HepG2 (cell line): ENCODE results near the gene RASA1. TPM values are rescaled to one million over a fixed set of nuclear protein-coding genes. Genes with fewer than 3 reads are reported as not detected.

Experiments
- ATAD3A ChIP-seq: sonication (generic); formaldehyde crosslinking; IDR thresholded peaks from 2 replicates; pipeline ENCODE4 v1.4.0; 2020; ENCODE audit warnings: missing genetic modification reagents
- ATF4 ChIP-seq, 2 experiments: fragments of 450-650 bp in 1 of 2; sonication (generic) in 1 of 2; formaldehyde crosslinking; IDR thresholded peaks; 2 replicates each; pipeline versions ENCODE4 v1.5.0 to v1.8.0; 2020 to 2022; ENCODE audit warnings: mild to moderate bottlenecking in 1 of 2, missing genetic modification reagents in 1 of 2
- CAMTA2 ChIP-seq: sonication (generic); formaldehyde crosslinking; IDR thresholded peaks from 2 replicates; pipeline ENCODE4 v1.4.0; 2020; ENCODE audit warnings: mild to moderate bottlenecking, missing genetic modification reagents, borderline replicate concordance
- CCAR2 ChIP-seq: fragments of 200-400 bp; formaldehyde crosslinking; optimal IDR thresholded peaks from 2 replicates; pipeline ENCODE3; 2018; ENCODE audit warnings: low read depth, mild to moderate bottlenecking, low read length, moderate library complexity
- GRHL1 ChIP-seq: sonication (generic); formaldehyde crosslinking; conservative IDR thresholded peaks from 2 replicates; pipeline ENCODE4 v1.8.0; 2022; ENCODE audit warnings: missing genetic modification reagents
- GTF3A ChIP-seq: sonication (generic); formaldehyde crosslinking; conservative IDR thresholded peaks from 2 replicates; pipeline ENCODE4 v1.4.0; 2020; ENCODE audit warnings: mild to moderate bottlenecking, missing genetic modification reagents
- HNF1A ChIP-seq, 2 experiments: sonication (generic) in 1 of 2; formaldehyde crosslinking in 1 of 2; IDR thresholded peaks; 2 replicates each; pipeline versions ENCODE4 v1.4.0 to v1.6.1; 2016 to 2020; ENCODE audit warnings: borderline replicate concordance in 1 of 2, low read depth in 1 of 2, mild to moderate bottlenecking in 1 of 2, missing genetic modification reagents in 1 of 2
- HOXA9 ChIP-seq: sonication (generic); formaldehyde crosslinking; IDR thresholded peaks from 2 replicates; pipeline ENCODE4 v1.8.1; 2022; ENCODE audit warnings: missing genetic modification reagents, mild to moderate bottlenecking, moderate library complexity, borderline replicate concordance
- NFE2L1 ChIP-seq: sonication (generic); formaldehyde crosslinking; IDR thresholded peaks from 2 replicates; pipeline ENCODE4 v1.4.0; 2020; ENCODE audit warnings: missing genetic modification reagents, mild to moderate bottlenecking, borderline replicate concordance
- NFKBIZ ChIP-seq: IDR thresholded peaks from 2 replicates; pipeline ENCODE4 v1.6.1; 2018; ENCODE audit warnings: missing genetic modification reagents, missing compliant biosample characterization
- PAWR ChIP-seq: sonication (generic); formaldehyde crosslinking; IDR thresholded peaks from 2 replicates; pipeline ENCODE4 v1.4.0; 2020; ENCODE audit warnings: missing genetic modification reagents, mild to moderate bottlenecking, borderline replicate concordance
- PITX1 ChIP-seq: sonication (generic); formaldehyde crosslinking; IDR thresholded peaks from 2 replicates; pipeline ENCODE4 v1.5.1; 2020; ENCODE audit warnings: mild to moderate bottlenecking, missing genetic modification reagents
- PPARG ChIP-seq: conservative IDR thresholded peaks from 2 replicates; pipeline ENCODE4 v1.6.1; 2016; ENCODE audit warnings: missing biosample characterization, missing genetic modification reagents
- REL ChIP-seq: sonication (generic); formaldehyde crosslinking; conservative IDR thresholded peaks from 2 replicates; pipeline ENCODE4 v1.8.0; 2022; ENCODE audit warnings: mild to moderate bottlenecking, missing genetic modification reagents, moderate library complexity
- RFX1 ChIP-seq: fragments of 450-650 bp; IDR thresholded peaks from 2 replicates; pipeline ENCODE4 v1.6.1; 2017
- ZBTB37 ChIP-seq: sonication (generic); formaldehyde crosslinking; IDR thresholded peaks from 2 replicates; pipeline ENCODE4 v1.4.0; 2020; ENCODE audit warnings: mild to moderate bottlenecking, missing genetic modification reagents
- ZNF510 ChIP-seq: sonication (generic); formaldehyde crosslinking; IDR thresholded peaks from 2 replicates; pipeline ENCODE4 v1.4.0; 2020; ENCODE audit warnings: low read depth, mild to moderate bottlenecking, missing genetic modification reagents
- ZNF556 ChIP-seq: sonication (generic); formaldehyde crosslinking; IDR thresholded peaks from 2 replicates; pipeline ENCODE4 v1.4.0; 2020; ENCODE audit warnings: mild to moderate bottlenecking, missing genetic modification reagents, borderline replicate concordance
- ZSCAN20 ChIP-seq: sonication (generic); formaldehyde crosslinking; IDR thresholded peaks from 2 replicates; pipeline ENCODE4 v1.4.0; 2020; ENCODE audit warnings: missing genetic modification reagents, mild to moderate bottlenecking, borderline replicate concordance
- polyA plus RNA-seq, 8 experiments: library from polyadenylated mRNA; depleted of rRNA in 3 of 8; stranded (reverse) in 7 of 8; unstranded in 1 of 8; fragments of >200 nt; fragmentation: Illumina TruSeq in 4 of 8; extraction: Trizol in 4 of 8; gene quantifications; 2 replicates each; pipeline versions ENCODE4 v1.2.1 to v1.2.3, GENCODE V29; 2011 to 2016; ENCODE audit warnings: low read depth in 4 of 8, missing spikeins in 1 of 8, mixed read lengths in 1 of 8; ENCODE audit not compliant: insufficient read depth in 1 of 8
- total RNA-seq, 5 experiments: library from RNA; depleted of rRNA; stranded (reverse); fragments of >200 nt; fragmentation: Illumina TruSeq; extraction: Trizol; gene quantifications; 2 replicates each; pipeline ENCODE4 v1.2.3, GENCODE V29; 2016; ENCODE audit warnings: low read depth in 1 of 5

The RASA1 gene
- total and polyA plus RNA-seq, 2 of the 13 experiments (the other 11 are each of a cell fraction or from before 2014, with no cell fraction given): 19.5 to 20.5 TPM

GRCh38 chr5:87267574-87268125 lies at the start of gene RASA1 (continued):
- TF ChIP-seq GTF3A (CRISPR knock-in tag) (no peak), ATAD3A (no peak), RFX1 (no peak), CCAR2 (no peak), NFE2L1 (CRISPR knock-in tag) (no peak), NFKBIZ (CRISPR knock-in tag) (no peak), ZSCAN20 (CRISPR knock-in tag) (no peak), HNF1A (IDR thresholded peaks at IDR 0.05; ENCODE audit: low read depth) (no peak), HNF1A (CRISPR knock-in tag; IDR thresholded peaks at IDR 0.05; ENCODE audit: borderline replicate concordance) (peak; percentile 37; the same call in 1 of the 2 replicates), PITX1 (CRISPR knock-in tag) (0 out of 2 replicates have a peak, but pooled peaks have one; percentile 33), ZBTB37 (CRISPR knock-in tag) (no peak), GRHL1 (CRISPR knock-in tag) (no peak), PAWR (CRISPR knock-in tag) (no peak; the same call in 1 of the 2 replicates), HOXA9 (no peak), CAMTA2 (CRISPR knock-in tag) (peak; percentile 7; the same call in 1 of the 2 replicates), ZNF556 (CRISPR knock-in tag) (peak; percentile 72; the same call in 1 of the 2 replicates), REL (no peak), PPARG (CRISPR knock-in tag) (no peak; the same call in 1 of the 2 replicates), ZNF510 (CRISPR knock-in tag) (no peak), ATF4 (CRISPR knock-in tag; IDR thresholded peaks at IDR 0.05) (no peak)
